Epithelial cell of esophagus (primary cell): ENCODE data around the gene SH3RF1.

Experiments used
- DNase-seq: peaks from one replicate; pipeline ENCODE4 v3.0.0; 2010; ENCODE audit warnings: low read depth
- H3K4me3 ChIP-seq: 2 replicates; pipeline ENCODE4 v1.5.1; 2011; ENCODE audit warnings: mild to moderate bottlenecking, low read length, control low read depth
- TF ChIP-seq, protein P1 (sequence below): IDR thresholded peaks from 2 replicates; pipeline ENCODE4 v1.5.1; 2011; ENCODE audit warnings: low read depth, mild to moderate bottlenecking, low read length, control low read depth, inconsistent platforms; ENCODE audit not compliant: insufficient read depth; ENCODE audit errors: missing control alignments

Gene SH3RF1

GRCh38 chr4:169270810-169271691 is at the start of gene SH3RF1:
TSS of gene SH3RF1 (minus strand) at chr4:169270956. CDS start at chr4:169269212, 1,744 bp downstream.
- peak; percentile 89 for DNase-seq
- H3K4me3 ChIP-seq, result peak within 1 kb of the TSS; percentile 80
- TF ChIP-seq, protein P1, sequence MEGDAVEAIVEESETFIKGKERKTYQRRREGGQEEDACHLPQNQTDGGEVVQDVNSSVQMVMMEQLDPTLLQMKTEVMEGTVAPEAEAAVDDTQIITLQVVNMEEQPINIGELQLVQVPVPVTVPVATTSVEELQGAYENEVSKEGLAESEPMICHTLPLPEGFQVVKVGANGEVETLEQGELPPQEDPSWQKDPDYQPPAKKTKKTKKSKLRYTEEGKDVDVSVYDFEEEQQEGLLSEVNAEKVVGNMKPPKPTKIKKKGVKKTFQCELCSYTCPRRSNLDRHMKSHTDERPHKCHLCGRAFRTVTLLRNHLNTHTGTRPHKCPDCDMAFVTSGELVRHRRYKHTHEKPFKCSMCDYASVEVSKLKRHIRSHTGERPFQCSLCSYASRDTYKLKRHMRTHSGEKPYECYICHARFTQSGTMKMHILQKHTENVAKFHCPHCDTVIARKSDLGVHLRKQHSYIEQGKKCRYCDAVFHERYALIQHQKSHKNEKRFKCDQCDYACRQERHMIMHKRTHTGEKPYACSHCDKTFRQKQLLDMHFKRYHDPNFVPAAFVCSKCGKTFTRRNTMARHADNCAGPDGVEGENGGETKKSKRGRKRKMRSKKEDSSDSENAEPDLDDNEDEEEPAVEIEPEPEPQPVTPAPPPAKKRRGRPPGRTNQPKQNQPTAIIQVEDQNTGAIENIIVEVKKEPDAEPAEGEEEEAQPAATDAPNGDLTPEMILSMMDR, result no peak

GRCh38 chr4:169315530-169316343 is 45.0 kb upstream of the SH3RF1 start:
- no peak overlapping the region for H3K4me3 ChIP-seq
- DNase-seq, result peak; percentile 83
- TF ChIP-seq, protein P1, result no peak

- DNase-seq, result peak; percentile 96
- no peak overlapping the region for H3K4me3 ChIP-seq
These were observed 44.1 kb upstream of the SH3RF1 start for GRCh38 chr4:169314906-169315305.

DNA sequence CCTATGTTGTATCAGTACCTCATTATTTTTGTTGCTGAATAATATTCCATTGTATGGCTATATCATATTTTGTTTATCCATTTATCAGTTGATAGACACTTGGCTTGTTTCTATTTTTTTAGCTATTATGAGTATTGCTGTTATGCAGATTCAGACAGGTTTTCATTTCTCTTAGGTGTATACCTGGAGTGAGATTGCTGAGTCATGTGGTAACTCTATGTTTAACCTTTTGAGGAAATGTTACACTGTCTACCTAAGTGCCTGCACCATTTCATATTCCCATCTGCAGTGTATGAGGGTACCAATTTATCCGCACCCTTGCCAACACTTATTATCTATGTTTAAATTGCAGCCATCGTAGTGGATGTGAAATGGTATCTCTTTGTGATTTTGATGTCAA is 43.0 kb upstream of the SH3RF1 start:
- TF ChIP-seq, protein P1, result no peak
- no peak overlapping the region for H3K4me3 ChIP-seq
- peak; percentile 80 for DNase-seq

More at GRCh38 chr4:169314906-169315305, 44.1 kb upstream of the SH3RF1 start:
- TF ChIP-seq, protein P1, result no peak

GRCh38 chr4:169312690-169313422 is 42.1 kb upstream of the SH3RF1 start:
- TF ChIP-seq, protein P1, result no peak
- DNase-seq, result no peak
- no peak overlapping the region for H3K4me3 ChIP-seq

- peak; percentile 62 for DNase-seq
- TF ChIP-seq, protein P1, result peak; percentile 38
- no peak overlapping the region for H3K4me3 ChIP-seq
These were observed 41.0 kb upstream of the SH3RF1 start for GRCh38 chr4:169311643-169312365.
